CD14-positive monocyte (primary cell): ENCODE data around the gene PTGDR. TPM values are rescaled to one million over a fixed set of nuclear protein-coding genes. Genes with fewer than 3 reads are reported as not detected.
A peak's percentile ranks its signal among the peaks of the same experiment; 100 is the strongest.

ENCODE experiments used
- DNase-seq, 3 donors: peaks; one replicate each; pipeline ENCODE4 v3.0.0-alpha.2; 2011 to 2022
- H2AFZ ChIP-seq: 2 replicates; pipeline ENCODE4 v1.6.0; 2012; ENCODE audit warnings: mild to moderate bottlenecking, low read depth, low read length, inconsistent platforms; ENCODE audit not compliant: insufficient read depth, poor library complexity, severe bottlenecking
- H3K27ac ChIP-seq, 2 donors: 1 replicate in 1 of 2; 2 replicates in 1 of 2; pipeline ENCODE4 v1.5.1; 2012 to 2013; ENCODE audit warnings: low read length in 2 of 2, control low read depth in 1 of 2, inconsistent platforms in 1 of 2, low read depth in 1 of 2, mild to moderate bottlenecking in 1 of 2
- H3K27me3 ChIP-seq, 2 donors: one replicate each; pipeline versions ENCODE4 v1.6.0 to v1.6.1; 2011 to 2013; ENCODE audit warnings: low read length in 2 of 2; ENCODE audit not compliant: control insufficient read depth in 2 of 2, insufficient read depth in 2 of 2
- H3K36me3 ChIP-seq, 2 donors: replicated peaks in 1 of 2; 1 replicate in 1 of 2; 2 replicates in 1 of 2; pipeline versions ENCODE4 v1.5.1 to v1.6.1; 2012 to 2013; ENCODE audit warnings: low read length in 2 of 2, control low read depth in 1 of 2, inconsistent platforms in 1 of 2, mild to moderate bottlenecking in 1 of 2; ENCODE audit not compliant: insufficient read depth in 2 of 2, control insufficient read depth in 1 of 2
- H3K4me1 ChIP-seq, 2 donors: 1 replicate in 1 of 2; 2 replicates in 1 of 2; pipeline versions ENCODE4 v1.5.1 to v1.6.1; 2012 to 2013; ENCODE audit warnings: low read length in 2 of 2, control low read depth in 1 of 2, inconsistent platforms in 1 of 2, mild to moderate bottlenecking in 1 of 2, moderate library complexity in 1 of 2; ENCODE audit not compliant: insufficient read depth in 2 of 2, control insufficient read depth in 1 of 2
- H3K4me2 ChIP-seq: replicated peaks from 2 replicates; pipeline ENCODE3; 2012; ENCODE audit warnings: low read length, moderate library complexity, mild to moderate bottlenecking; ENCODE audit not compliant: poor library complexity, severe bottlenecking; ENCODE audit errors: extremely low read depth
- H3K4me3 ChIP-seq, 3 experiments: fragments of 200-600 bp in 1 of 3; sonication (generic) in 1 of 3; replicated peaks in 1 of 3; 1 replicate in 2 of 3; 2 replicates in 1 of 3; pipeline ENCODE4 v1.5.1; 2011 to 2013; ENCODE audit warnings: low read length in 3 of 3, mild to moderate bottlenecking in 3 of 3, control low read depth in 2 of 3, low read depth in 2 of 3, inconsistent platforms in 1 of 3, moderate library complexity in 1 of 3
- H3K79me2 ChIP-seq: 2 replicates; pipeline ENCODE4 v1.6.0; 2012; ENCODE audit warnings: mild to moderate bottlenecking, control low read depth, inconsistent platforms, low read length, moderate library complexity; ENCODE audit not compliant: insufficient read depth
- H3K9ac ChIP-seq: 2 replicates; pipeline ENCODE4 v1.6.0; 2017; ENCODE audit warnings: low read length, mild to moderate bottlenecking; ENCODE audit not compliant: insufficient read depth, poor library complexity, severe bottlenecking
- H3K9me3 ChIP-seq, 2 donors: replicated peaks in 1 of 2; 1 replicate in 1 of 2; 2 replicates in 1 of 2; pipeline versions ENCODE4 v1.5.1 to v1.6.1; 2012 to 2013; ENCODE audit warnings: low read length in 2 of 2, control low read depth in 1 of 2; ENCODE audit not compliant: control insufficient read depth in 1 of 2, insufficient read depth in 1 of 2
- H4K20me1 ChIP-seq: 2 replicates; pipeline ENCODE4 v1.6.0; 2012; ENCODE audit warnings: mild to moderate bottlenecking, low read length, control low read depth, moderate library complexity; ENCODE audit not compliant: insufficient read depth
- H3K27ac Mint-ChIP-seq, 7 donors: one replicate each; pipeline ENCODE4 v1.8.0; 2020; ENCODE audit warnings: mild to moderate bottlenecking in 7 of 7, mixed read lengths in 7 of 7, moderate library complexity in 6 of 7, inconsistent platforms in 2 of 7
- H3K27me3 Mint-ChIP-seq, 3 donors: one replicate each; pipeline ENCODE4 v1.8.0; 2021 to 2022; ENCODE audit warnings: low read depth in 3 of 3, mild to moderate bottlenecking in 3 of 3, mixed read lengths in 3 of 3, moderate library complexity in 3 of 3, inconsistent platforms in 1 of 3
- H3K36me3 Mint-ChIP-seq, 2 donors: one replicate each; pipeline ENCODE4 v1.8.0; 2020; ENCODE audit warnings: mixed read lengths in 2 of 2, inconsistent platforms in 1 of 2, mild to moderate bottlenecking in 1 of 2
- H3K4me1 Mint-ChIP-seq: one replicate; pipeline ENCODE4 v1.8.0; 2020; ENCODE audit warnings: mild to moderate bottlenecking, mixed read lengths
- H3K4me3 Mint-ChIP-seq, 2 donors: one replicate each; pipeline ENCODE4 v1.8.0; 2020; ENCODE audit warnings: mild to moderate bottlenecking in 2 of 2, mixed read lengths in 2 of 2, moderate library complexity in 1 of 2
- H3K9me3 Mint-ChIP-seq, 7 donors: one replicate each; pipeline ENCODE4 v1.8.0; 2020 to 2022; ENCODE audit warnings: mixed read lengths in 7 of 7, mild to moderate bottlenecking in 6 of 7, moderate library complexity in 6 of 7, inconsistent platforms in 2 of 7
- CTCF ChIP-seq: fragments of 200-600 bp; IDR thresholded peaks from one replicate; pipeline ENCODE4 v1.8.0; 2022; ENCODE audit warnings: antibody characterized with exemption, mild to moderate bottlenecking
- WGBS: methylation state at CpG from one replicate; pipeline ENCODE4 v1.1.5; 2013; ENCODE audit warnings: missing lambda C conversion rate; ENCODE audit not compliant: insufficient coverage; 5-methylcytosine and 5-hydroxymethylcytosine counted together
- intact Hi-C, 2 donors: fragments of 100-400 bp; cut with micrococcal nuclease; formaldehyde crosslinking; loops; one replicate each; pipeline versions ENCODE4 v1.15.0 to v1.15.1; 2023
- polyA plus RNA-seq, 3 donors: library from polyadenylated mRNA; depleted of rRNA in 1 of 3; unstranded in 2 of 3; stranded (reverse) in 1 of 3; fragments of 300-500 nt in 2 of 3; fragments of >200 nt in 1 of 3; fragmentation: Illumina TruSeq in 2 of 3; gene quantifications; 1 replicate in 2 of 3; 2 replicates in 1 of 3; pipeline ENCODE4 v1.2.3, GENCODE V29; 2012 to 2021

PTGDR gene
- polyA plus RNA-seq, 3 donors, result not detected

- no peak for TF ChIP-seq CTCF
- WGBS, result 77% methylated on average over 2 of the region's 2 CpGs
Measured at GRCh38 chr14:52233693-52234092, 33.8 kb upstream of the PTGDR start.

GRCh38 chr14:52235434-52235833 lies 32.1 kb upstream of the PTGDR start:
- peaks cover 19% of the 10 kb centered on the region for H3K4me1 Mint-ChIP-seq
- H3K4me3 ChIP-seq, result no peak overlapping the region
- no peaks in the 10 kb centered on the region for H3K79me2 ChIP-seq
- H2AFZ ChIP-seq, result no peak overlapping the region
- H3K27ac Mint-ChIP-seq, result peak overlapping the region in 5 of 7 donors; percentile 20 to 66 (median 34)
- WGBS, result 0% methylated on average over 1 of the region's 2 CpGs
- H3K4me1 ChIP-seq, result peaks cover 9 to 10% of the 10 kb centered on the region in 2 donors
- no peaks in the 10 kb centered on the region for H4K20me1 ChIP-seq
- DNase-seq, result no peak
- no peaks in the 10 kb centered on the region for H3K36me3 Mint-ChIP-seq
- no peak overlapping the region for H3K4me2 ChIP-seq
- H3K9me3 ChIP-seq, result no peaks in the 10 kb centered on the region
- no peaks in the 10 kb centered on the region for H3K36me3 ChIP-seq
- no peak overlapping the region for H3K4me3 Mint-ChIP-seq
- peaks cover 0 to 6% (median 3%) of the 10 kb centered on the region in 3 donors for H3K27me3 Mint-ChIP-seq
- TF ChIP-seq CTCF, result no peak
- intact Hi-C loops, result no loop called here
- H3K9ac ChIP-seq, result no peak overlapping the region
- peaks cover 0 to 1% (median 0%) of the 10 kb centered on the region in 7 donors for H3K9me3 Mint-ChIP-seq
- H3K27ac ChIP-seq, result no peak overlapping the region
- no peaks in the 10 kb centered on the region for H3K27me3 ChIP-seq

More at GRCh38 chr14:52233693-52234092, 33.8 kb upstream of the PTGDR start:
- no peak overlapping the region for H3K4me3 ChIP-seq
- no peaks in the 10 kb centered on the region for H3K79me2 ChIP-seq
- H2AFZ ChIP-seq, result no peak overlapping the region
- H4K20me1 ChIP-seq, result no peaks in the 10 kb centered on the region
- peaks cover 9 to 10% of the 10 kb centered on the region in 2 donors for H3K4me1 ChIP-seq
- peaks cover 0 to 1% (median 0%) of the 10 kb centered on the region in 7 donors for H3K9me3 Mint-ChIP-seq
- H3K4me2 ChIP-seq, result no peak overlapping the region
- no peaks in the 10 kb centered on the region for H3K36me3 ChIP-seq
- no peak overlapping the region for H3K4me3 Mint-ChIP-seq
- H3K4me1 Mint-ChIP-seq, result peaks cover 19% of the 10 kb centered on the region
- H3K36me3 Mint-ChIP-seq, result no peaks in the 10 kb centered on the region
- DNase-seq, result no peak
- H3K27ac ChIP-seq, result no peak overlapping the region
- no peak overlapping the region for H3K9ac ChIP-seq
- intact Hi-C loops, result no loop called here
- H3K27ac Mint-ChIP-seq, result no peak overlapping the region
- no peaks in the 10 kb centered on the region for H3K9me3 ChIP-seq
- H3K27me3 Mint-ChIP-seq, result peaks cover 0 to 6% (median 3%) of the 10 kb centered on the region in 3 donors
- H3K27me3 ChIP-seq, result no peaks in the 10 kb centered on the region
